Measurements from ENCODE around the gene TPGS2.

- TF ChIP-seq RAD21 (conservative IDR thresholded peaks at IDR 0.05) (no peak), EZH2 (IDR thresholded peaks at IDR 0.05; ENCODE audit: borderline replicate concordance, insufficient read depth, low read length, poor library complexity, severe bottlenecking) (no peak), POLR2AphosphoS5 (IDR thresholded peaks at IDR 0.05) (no peak), SMC3 (conservative IDR thresholded peaks at IDR 0.05; ENCODE audit: poor library complexity) (no peak), EP300 (conservative IDR thresholded peaks at IDR 0.05; ENCODE audit: poor library complexity, severe bottlenecking) (no peak), CTCF (IDR thresholded peaks at IDR 0.05; ENCODE audit: poor library complexity, severe bottlenecking) (no peak), MXI1 (conservative IDR thresholded peaks at IDR 0.05; ENCODE audit: poor library complexity, severe bottlenecking) (no peak)
Measured at GRCh38 chr18:36867056-36867455, 38.3 kb upstream of the TPGS2 start.

All from neural cell (in vitro differentiated cells).